GM15510 (cell line): ENCODE measurements around the gene FTCD.

Experiments used
- POLR2A ChIP-seq: IDR thresholded peaks from 3 replicates; pipeline ENCODE4 v1.6.1; 2011; ENCODE audit warnings: borderline replicate concordance; ENCODE audit not compliant: insufficient read length; ENCODE audit errors: extremely low read depth

FTCD gene

GRCh38 chr21:46094401-46095082, 60.8 kb downstream of the FTCD start:
- TF ChIP-seq POLR2A, result no peak

- no peak for TF ChIP-seq POLR2A
Measured at GRCh38 chr21:46093668-46094400, 61.5 kb downstream of the FTCD start.

GRCh38 chr21:46092811-46093667, 62.3 kb downstream of the FTCD start:
- no peak for TF ChIP-seq POLR2A

- no peak for TF ChIP-seq POLR2A
Measured at GRCh38 chr21:46092026-46092764, 63.2 kb downstream of the FTCD start.

- no peak for TF ChIP-seq POLR2A
Measured at GRCh38 chr21:46091631-46092025, 63.8 kb downstream of the FTCD start.

GRCh38 chr21:46091118-46091517, 64.3 kb downstream of the FTCD start:
- no peak for TF ChIP-seq POLR2A

- TF ChIP-seq POLR2A, result no peak
Measured at GRCh38 chr21:46089285-46089684, 66.1 kb downstream of the FTCD start.

GRCh38 chr21:46088189-46088588, 67.2 kb downstream of the FTCD start:
- TF ChIP-seq POLR2A, result no peak

GRCh38 chr21:46087641-46088040, 67.7 kb downstream of the FTCD start:
- TF ChIP-seq POLR2A, result no peak
